DND-41 (cell line): Measurements from ENCODE around the gene UNC5C.

Source experiments
- CTCF ChIP-seq: IDR thresholded peaks from 2 replicates; pipeline ENCODE4 v1.5.1; 2012; ENCODE audit warnings: borderline replicate concordance, low read length, moderate library complexity, mild to moderate bottlenecking; ENCODE audit not compliant: poor library complexity, severe bottlenecking; ENCODE audit errors: extremely low read depth
- EZH2 ChIP-seq: IDR thresholded peaks from 3 replicates; pipeline ENCODE4 v1.6.1; 2012; ENCODE audit warnings: borderline replicate concordance, low read depth, mild to moderate bottlenecking, moderate library complexity, low read length, inconsistent platforms; ENCODE audit not compliant: severe bottlenecking

- TF ChIP-seq CTCF = no peak
- TF ChIP-seq EZH2 = no peak
Observed at GRCh38 chr4:95422436-95422835, 126.3 kb downstream of the UNC5C start.
